Hepatocyte (in vitro differentiated cells): ENCODE measurements around the gene LGR4.

Experiments used
- EZH2 ChIP-seq: fragments of 200-600 bp; sonication (generic); IDR thresholded peaks from 2 replicates; pipeline ENCODE4 v1.6.1; 2016; ENCODE audit warnings: antibody characterized with exemption, mild to moderate bottlenecking, borderline replicate concordance
- EZH2phosphoT487 ChIP-seq: fragments of 200-600 bp; sonication (generic); IDR thresholded peaks from one replicate; pipeline ENCODE4 v1.6.1; 2018; ENCODE audit warnings: antibody characterized with exemption, mild to moderate bottlenecking, low read depth, moderate library complexity; ENCODE audit not compliant: unreplicated experiment, severe bottlenecking
- TF ChIP-seq, protein P1 (sequence below): fragments of 200-600 bp; sonication (generic); IDR thresholded peaks from 2 replicates; pipeline ENCODE4 v1.5.1; 2016; ENCODE audit warnings: antibody characterized with exemption, mild to moderate bottlenecking; ENCODE audit not compliant: poor library complexity

DNA sequence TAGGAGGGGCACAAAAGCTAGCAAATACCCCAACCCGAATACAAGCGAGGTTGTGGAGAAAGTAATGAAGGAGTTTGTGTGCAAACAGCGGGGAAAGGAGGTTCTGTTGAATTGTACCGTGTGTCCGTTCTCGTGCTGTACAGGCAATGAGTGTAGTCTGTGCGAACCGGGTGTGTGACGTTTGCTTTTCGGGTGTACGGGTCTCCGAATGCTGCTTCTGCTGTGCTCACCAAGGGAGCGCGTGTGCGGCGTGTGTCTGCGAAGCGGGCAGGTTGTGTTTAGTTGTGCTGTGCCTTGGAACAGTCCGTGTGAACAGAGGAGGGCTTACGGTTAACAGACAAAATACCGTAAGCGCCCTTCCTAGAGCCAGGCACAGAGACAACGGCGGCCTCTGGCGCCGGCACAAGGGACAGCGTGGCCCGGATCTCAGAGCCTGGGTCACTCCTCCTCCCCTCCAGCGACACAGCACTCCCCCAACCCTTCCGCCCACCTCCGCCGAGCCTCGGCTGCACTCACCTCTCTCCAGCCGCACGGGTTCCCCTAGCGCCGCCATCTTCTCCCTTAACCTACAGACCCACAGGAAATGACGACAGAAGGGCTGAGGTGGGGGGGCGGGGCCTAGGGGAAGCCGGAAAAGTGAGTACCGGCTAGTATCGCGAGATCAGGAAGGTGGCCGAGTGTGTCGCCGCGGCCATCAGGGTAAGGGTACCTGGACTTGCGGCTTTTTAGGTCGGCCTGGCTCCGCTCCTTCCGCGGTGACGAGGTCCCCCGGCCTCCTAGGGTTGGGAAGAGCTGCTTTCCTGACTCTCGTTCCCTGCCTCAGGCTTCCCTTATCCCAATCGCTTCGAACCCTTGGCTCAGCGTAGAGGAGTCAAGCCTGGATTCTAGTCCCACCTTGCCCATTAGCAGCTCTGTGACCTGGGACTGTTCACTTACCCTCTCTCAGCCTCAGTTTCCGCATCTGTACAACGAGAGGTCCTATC lies 33.9 kb upstream of the LGR4 start, which contains the start of gene LIN7C:
- TF ChIP-seq, protein P1, sequence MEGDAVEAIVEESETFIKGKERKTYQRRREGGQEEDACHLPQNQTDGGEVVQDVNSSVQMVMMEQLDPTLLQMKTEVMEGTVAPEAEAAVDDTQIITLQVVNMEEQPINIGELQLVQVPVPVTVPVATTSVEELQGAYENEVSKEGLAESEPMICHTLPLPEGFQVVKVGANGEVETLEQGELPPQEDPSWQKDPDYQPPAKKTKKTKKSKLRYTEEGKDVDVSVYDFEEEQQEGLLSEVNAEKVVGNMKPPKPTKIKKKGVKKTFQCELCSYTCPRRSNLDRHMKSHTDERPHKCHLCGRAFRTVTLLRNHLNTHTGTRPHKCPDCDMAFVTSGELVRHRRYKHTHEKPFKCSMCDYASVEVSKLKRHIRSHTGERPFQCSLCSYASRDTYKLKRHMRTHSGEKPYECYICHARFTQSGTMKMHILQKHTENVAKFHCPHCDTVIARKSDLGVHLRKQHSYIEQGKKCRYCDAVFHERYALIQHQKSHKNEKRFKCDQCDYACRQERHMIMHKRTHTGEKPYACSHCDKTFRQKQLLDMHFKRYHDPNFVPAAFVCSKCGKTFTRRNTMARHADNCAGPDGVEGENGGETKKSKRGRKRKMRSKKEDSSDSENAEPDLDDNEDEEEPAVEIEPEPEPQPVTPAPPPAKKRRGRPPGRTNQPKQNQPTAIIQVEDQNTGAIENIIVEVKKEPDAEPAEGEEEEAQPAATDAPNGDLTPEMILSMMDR: no peak
- no peak for TF ChIP-seq EZH2
- TF ChIP-seq EZH2phosphoT487: no peak
